SK-N-SH treated with all-trans-retinoic acid at 6 μM for 48 hours (cell line): ENCODE data around the gene LIPM.
A peak's percentile ranks its signal among the peaks of the same experiment; 100 is the strongest.

Experiments
- ATAC-seq: fragments of 200-7000 bp; cut with Tn5 transposase; 3 replicates; pipeline ENCODE4 v1.9.1; 2020; ENCODE audit warnings: mild to moderate bottlenecking, moderate library complexity
- ARNTL ChIP-seq: fragments of 450-650 bp; formaldehyde crosslinking; IDR thresholded peaks from 2 replicates; pipeline ENCODE4 v1.5.0; 2020; ENCODE audit warnings: low read depth, mild to moderate bottlenecking, moderate library complexity, borderline replicate concordance
- BACH2 ChIP-seq: fragments of 250-450 bp; sonication (Bioruptor Pico); IDR thresholded peaks from 2 replicates; pipeline ENCODE4 v1.9.0; 2021; ENCODE audit warnings: mild to moderate bottlenecking, borderline replicate concordance
- CREB5 ChIP-seq: fragments of 250-450 bp; sonication (Bioruptor Pico); IDR thresholded peaks from 2 replicates; pipeline ENCODE4 v1.5.1; 2020; ENCODE audit warnings: low read depth, mild to moderate bottlenecking, moderate library complexity
- CSDC2 ChIP-seq: fragments of 250-450 bp; sonication (Bioruptor Pico); IDR thresholded peaks from 2 replicates; pipeline ENCODE4 v1.5.0; 2020; ENCODE audit warnings: mild to moderate bottlenecking, moderate library complexity
- CSRNP3 ChIP-seq: fragments of 250-450 bp; sonication (Bioruptor Pico); IDR thresholded peaks from 2 replicates; pipeline ENCODE4 v1.5.1; 2021; ENCODE audit warnings: mild to moderate bottlenecking, moderate library complexity
- ESRRG ChIP-seq: fragments of 250-450 bp; sonication (Bioruptor Pico); IDR thresholded peaks from 2 replicates; pipeline ENCODE4 v1.6.1; 2021; ENCODE audit warnings: mild to moderate bottlenecking
- GLIS3 ChIP-seq: fragments of 250-450 bp; sonication (Bioruptor Pico); IDR thresholded peaks from 2 replicates; pipeline ENCODE4 v1.5.0; 2020; ENCODE audit warnings: mild to moderate bottlenecking, moderate library complexity
- ISL1 ChIP-seq: fragments of 250-450 bp; sonication (Bioruptor Pico); IDR thresholded peaks from 2 replicates; pipeline ENCODE4 v2.1.2; 2022; ENCODE audit warnings: mild to moderate bottlenecking, moderate library complexity
- OSR1 ChIP-seq: fragments of 250-450 bp; sonication (Bioruptor Pico); IDR thresholded peaks from 2 replicates; pipeline ENCODE4 v1.8.0; 2022; ENCODE audit warnings: moderate library complexity, mild to moderate bottlenecking, inconsistent platforms
- PATZ1 ChIP-seq: fragments of 250-450 bp; sonication (Bioruptor Pico); IDR thresholded peaks from 2 replicates; pipeline ENCODE4 v1.8.0; 2020; ENCODE audit warnings: mild to moderate bottlenecking, moderate library complexity, borderline replicate concordance
- PPARA ChIP-seq: fragments of 250-450 bp; sonication (Bioruptor Pico); IDR thresholded peaks from 2 replicates; pipeline ENCODE4 v1.5.0; 2020; ENCODE audit warnings: mild to moderate bottlenecking, borderline replicate concordance
- RARB ChIP-seq: fragments of 250-450 bp; sonication (Bioruptor Pico); IDR thresholded peaks from 2 replicates; pipeline ENCODE4 v1.8.0; 2021; ENCODE audit warnings: mild to moderate bottlenecking, moderate library complexity
- TCF4 ChIP-seq: fragments of 250-450 bp; sonication (Bioruptor Pico); IDR thresholded peaks from 2 replicates; pipeline ENCODE4 v1.8.0; 2021; ENCODE audit warnings: mild to moderate bottlenecking, moderate library complexity, borderline replicate concordance
- TOX ChIP-seq: fragments of 250-450 bp; sonication (Bioruptor Pico); IDR thresholded peaks from 2 replicates; pipeline ENCODE4 v1.8.0; 2021; ENCODE audit warnings: mild to moderate bottlenecking, moderate library complexity, borderline replicate concordance
- TSHZ2 ChIP-seq: fragments of 250-450 bp; sonication (Bioruptor Pico); IDR thresholded peaks from 2 replicates; pipeline ENCODE4 v1.5.0; 2020; ENCODE audit warnings: mild to moderate bottlenecking, moderate library complexity
- ZC3H10 ChIP-seq: fragments of 250-450 bp; sonication (Bioruptor Pico); IDR thresholded peaks from 2 replicates; pipeline ENCODE4 v1.5.1; 2021; ENCODE audit warnings: mild to moderate bottlenecking, moderate library complexity
- ZFP3 ChIP-seq: fragments of 250-450 bp; sonication (Bioruptor Pico); IDR thresholded peaks from 2 replicates; pipeline ENCODE4 v1.5.0; 2020; ENCODE audit warnings: mild to moderate bottlenecking, moderate library complexity
- ZNF565 ChIP-seq: fragments of 450-650 bp; formaldehyde crosslinking; conservative IDR thresholded peaks from 2 replicates; pipeline ENCODE4 v1.5.0; 2020; ENCODE audit warnings: low read depth, mild to moderate bottlenecking, moderate library complexity
- ZNF8 ChIP-seq: fragments of 450-650 bp; formaldehyde crosslinking; IDR thresholded peaks from 2 replicates; pipeline ENCODE4 v1.5.0; 2020; ENCODE audit warnings: mild to moderate bottlenecking, moderate library complexity

The LIPM gene

GRCh38 chr10:88809621-88810020 lies 7.1 kb downstream of the LIPM start (continued):
- no peak for TF ChIP-seq CREB5 (CRISPR knock-in tag)
- TF ChIP-seq ESRRG: no peak

- no peak for TF ChIP-seq CSRNP3 (CRISPR knock-in tag)
- TF ChIP-seq PPARA (CRISPR knock-in tag): no peak
- no peak for TF ChIP-seq ZNF565 (CRISPR knock-in tag)
- TF ChIP-seq BACH2 (CRISPR knock-in tag): no peak
- TF ChIP-seq ZNF8 (CRISPR knock-in tag): no peak
- no peak for TF ChIP-seq RARB (CRISPR knock-in tag)
- no peak for TF ChIP-seq ISL1
- TF ChIP-seq ARNTL (CRISPR knock-in tag): no peak
- no peak for TF ChIP-seq TSHZ2 (CRISPR knock-in tag)
- no peak for TF ChIP-seq ZC3H10 (CRISPR knock-in tag)
- no peak for TF ChIP-seq PATZ1 (CRISPR knock-in tag)
- TF ChIP-seq GLIS3 (CRISPR knock-in tag): no peak
- no peak for TF ChIP-seq OSR1 (CRISPR knock-in tag)
- no peak for TF ChIP-seq TCF4 (CRISPR knock-in tag)
- TF ChIP-seq CSDC2 (CRISPR knock-in tag): no peak
- TF ChIP-seq TOX (CRISPR knock-in tag): no peak
- TF ChIP-seq, all 23 proteins: peak for 0
These were observed 7.8 kb downstream of the LIPM start for GRCh38 chr10:88810196-88810961.

GRCh38 chr10:88813200-88813599 lies 10.7 kb downstream of the LIPM start:
- no peak for ATAC-seq
- TF ChIP-seq ARNTL (CRISPR knock-in tag): no peak
- TF ChIP-seq CREB5 (CRISPR knock-in tag): no peak
- no peak for TF ChIP-seq PATZ1 (CRISPR knock-in tag)
- no peak for TF ChIP-seq ZFP3 (CRISPR knock-in tag)
- TF ChIP-seq TSHZ2 (CRISPR knock-in tag): no peak

More at GRCh38 chr10:88810196-88810961, 7.8 kb downstream of the LIPM start:
- peak; percentile 91 for ATAC-seq
